GM12872 (cell line): Measurements from ENCODE around the gene ABR.

ENCODE experiments used
- TF ChIP-seq, protein P1 (sequence below): IDR thresholded peaks from 3 replicates; pipeline ENCODE4 v1.5.1; 2011; ENCODE audit warnings: low read depth, mild to moderate bottlenecking, low read length, moderate library complexity; ENCODE audit not compliant: insufficient read depth

Gene ABR

DNA sequence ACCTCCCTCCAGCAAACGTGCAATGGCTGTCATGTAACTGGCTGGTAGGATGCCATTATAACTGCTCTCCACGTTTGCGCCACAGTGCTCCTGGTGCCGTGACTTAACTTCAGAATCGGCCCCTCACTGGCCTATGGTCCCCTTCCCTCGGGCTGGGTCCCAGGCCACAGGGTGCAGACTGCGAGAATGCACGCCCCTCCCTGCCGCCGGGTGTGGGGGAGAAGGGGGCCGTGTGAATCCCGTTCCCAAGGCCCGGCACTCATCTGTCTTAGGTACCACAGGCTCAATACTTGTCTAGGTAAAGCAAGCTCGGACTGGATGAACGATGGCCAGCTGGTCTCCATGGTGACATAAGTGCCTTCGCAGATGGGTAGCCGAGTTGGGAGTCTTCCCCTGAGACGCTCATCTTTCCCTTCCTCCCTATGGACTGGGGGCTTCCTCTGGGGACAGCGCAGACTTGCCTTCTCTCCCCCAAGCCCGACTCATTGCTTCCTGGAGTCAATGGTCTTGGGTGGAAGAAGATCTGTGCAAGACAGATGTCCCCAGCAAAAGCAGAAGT, 145.1 kb downstream of the ABR start:
- TF ChIP-seq, protein P1, sequence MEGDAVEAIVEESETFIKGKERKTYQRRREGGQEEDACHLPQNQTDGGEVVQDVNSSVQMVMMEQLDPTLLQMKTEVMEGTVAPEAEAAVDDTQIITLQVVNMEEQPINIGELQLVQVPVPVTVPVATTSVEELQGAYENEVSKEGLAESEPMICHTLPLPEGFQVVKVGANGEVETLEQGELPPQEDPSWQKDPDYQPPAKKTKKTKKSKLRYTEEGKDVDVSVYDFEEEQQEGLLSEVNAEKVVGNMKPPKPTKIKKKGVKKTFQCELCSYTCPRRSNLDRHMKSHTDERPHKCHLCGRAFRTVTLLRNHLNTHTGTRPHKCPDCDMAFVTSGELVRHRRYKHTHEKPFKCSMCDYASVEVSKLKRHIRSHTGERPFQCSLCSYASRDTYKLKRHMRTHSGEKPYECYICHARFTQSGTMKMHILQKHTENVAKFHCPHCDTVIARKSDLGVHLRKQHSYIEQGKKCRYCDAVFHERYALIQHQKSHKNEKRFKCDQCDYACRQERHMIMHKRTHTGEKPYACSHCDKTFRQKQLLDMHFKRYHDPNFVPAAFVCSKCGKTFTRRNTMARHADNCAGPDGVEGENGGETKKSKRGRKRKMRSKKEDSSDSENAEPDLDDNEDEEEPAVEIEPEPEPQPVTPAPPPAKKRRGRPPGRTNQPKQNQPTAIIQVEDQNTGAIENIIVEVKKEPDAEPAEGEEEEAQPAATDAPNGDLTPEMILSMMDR = no peak

DNA sequence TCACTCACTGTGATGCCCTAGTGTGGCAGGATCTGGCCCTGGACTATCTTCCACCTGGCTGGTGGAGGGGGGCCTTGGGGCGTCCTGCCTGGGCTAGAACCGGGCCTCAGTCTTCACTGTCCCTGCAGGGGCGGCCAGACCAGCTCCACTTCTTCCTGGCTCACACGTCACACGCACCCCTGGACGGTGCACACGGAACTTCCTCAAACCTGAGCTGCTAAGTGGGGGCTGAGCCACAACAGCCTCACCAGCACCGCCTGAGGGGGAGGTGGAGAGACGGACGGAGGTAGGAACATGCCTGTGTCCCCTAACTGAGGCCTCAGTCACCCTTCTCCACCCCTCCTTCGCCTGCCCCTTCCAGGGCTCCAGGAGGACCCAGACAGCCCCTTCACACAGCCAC, 146.3 kb downstream of the ABR start:
- TF ChIP-seq, protein P1 = no peak

DNA sequence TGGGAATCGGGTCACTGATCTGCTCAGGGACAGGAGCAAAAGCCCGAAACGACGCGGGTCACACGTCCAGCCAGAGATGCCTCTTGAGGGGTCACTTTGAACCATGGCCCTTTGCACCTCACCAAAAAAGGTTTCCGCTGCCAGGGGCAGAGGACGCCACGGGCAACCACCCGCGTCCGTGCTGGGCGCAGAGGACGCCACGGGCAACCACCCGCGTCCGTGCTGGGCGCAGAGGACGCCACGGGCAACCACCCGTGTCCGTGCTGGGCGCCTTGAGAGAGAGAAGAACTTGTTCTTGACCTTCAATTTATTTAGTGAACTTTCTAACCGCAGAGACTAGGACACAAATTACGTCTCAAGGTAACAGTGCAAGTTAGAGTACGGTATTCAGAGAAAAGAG, 147.4 kb downstream of the ABR start:
- TF ChIP-seq, protein P1 = no peak

DNA sequence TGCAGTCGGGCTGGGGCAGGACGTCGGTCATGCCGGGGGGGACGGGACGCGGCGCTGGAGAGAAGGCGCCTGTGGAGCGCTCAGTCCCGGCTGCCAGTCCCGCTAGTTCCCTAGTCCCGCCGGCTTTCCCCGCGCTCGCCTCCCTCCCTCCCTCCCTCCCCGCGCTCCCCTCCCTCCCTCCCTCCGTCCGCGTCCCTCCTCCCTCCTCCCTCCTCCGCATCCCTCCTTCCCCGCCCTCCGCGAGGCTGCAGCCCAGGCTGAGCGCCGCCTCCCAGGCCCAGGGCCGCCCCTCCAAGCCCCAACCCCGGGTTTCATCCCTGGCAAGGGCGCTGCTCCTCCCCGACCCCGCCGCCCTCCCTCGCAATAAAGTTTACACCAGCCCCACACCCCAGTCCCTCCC, 148.1 kb downstream of the ABR start:
- TF ChIP-seq, protein P1 = no peak

DNA sequence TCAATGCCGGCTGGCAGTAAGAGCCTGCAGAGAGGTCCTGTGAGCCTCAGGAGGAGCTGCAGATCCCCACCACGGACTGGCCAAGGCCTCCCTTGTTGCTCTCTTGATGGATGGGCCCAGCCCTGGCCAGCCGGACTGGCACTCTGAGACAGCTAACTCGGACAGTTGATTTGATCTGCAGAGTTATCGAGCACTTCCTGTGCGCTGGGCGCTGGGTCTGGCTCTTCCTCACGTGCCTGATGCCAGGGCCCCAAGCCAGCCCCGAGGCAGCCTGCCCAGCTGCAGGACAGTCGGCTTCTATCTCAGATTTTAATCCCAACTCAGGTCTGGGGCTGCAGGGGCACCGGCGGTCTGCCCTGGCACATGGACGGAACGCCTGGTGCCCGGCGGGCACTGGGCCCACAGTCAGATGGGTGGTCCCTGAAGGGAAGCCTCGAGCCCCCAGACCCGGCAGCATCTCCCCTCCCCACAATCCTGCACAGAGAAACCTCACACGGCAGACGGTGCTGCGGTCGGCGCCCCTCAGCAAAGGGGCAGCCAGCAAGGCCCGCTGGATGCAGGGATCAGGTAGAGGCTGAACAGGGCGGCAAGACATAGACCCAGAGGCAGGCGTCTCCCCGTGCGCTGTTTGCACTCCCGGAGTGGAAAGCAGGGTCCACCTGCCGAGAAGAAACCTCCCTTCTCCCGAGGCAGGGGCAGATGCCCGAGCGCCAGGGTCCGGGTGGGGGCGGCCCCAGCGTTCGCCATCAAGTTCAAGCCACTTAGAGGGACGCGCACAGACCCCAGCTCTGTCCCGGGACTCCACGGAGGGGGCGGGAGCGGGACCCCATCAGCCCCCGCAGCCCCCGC, 148.9 kb downstream of the ABR start:
- TF ChIP-seq, protein P1 = no peak

DNA sequence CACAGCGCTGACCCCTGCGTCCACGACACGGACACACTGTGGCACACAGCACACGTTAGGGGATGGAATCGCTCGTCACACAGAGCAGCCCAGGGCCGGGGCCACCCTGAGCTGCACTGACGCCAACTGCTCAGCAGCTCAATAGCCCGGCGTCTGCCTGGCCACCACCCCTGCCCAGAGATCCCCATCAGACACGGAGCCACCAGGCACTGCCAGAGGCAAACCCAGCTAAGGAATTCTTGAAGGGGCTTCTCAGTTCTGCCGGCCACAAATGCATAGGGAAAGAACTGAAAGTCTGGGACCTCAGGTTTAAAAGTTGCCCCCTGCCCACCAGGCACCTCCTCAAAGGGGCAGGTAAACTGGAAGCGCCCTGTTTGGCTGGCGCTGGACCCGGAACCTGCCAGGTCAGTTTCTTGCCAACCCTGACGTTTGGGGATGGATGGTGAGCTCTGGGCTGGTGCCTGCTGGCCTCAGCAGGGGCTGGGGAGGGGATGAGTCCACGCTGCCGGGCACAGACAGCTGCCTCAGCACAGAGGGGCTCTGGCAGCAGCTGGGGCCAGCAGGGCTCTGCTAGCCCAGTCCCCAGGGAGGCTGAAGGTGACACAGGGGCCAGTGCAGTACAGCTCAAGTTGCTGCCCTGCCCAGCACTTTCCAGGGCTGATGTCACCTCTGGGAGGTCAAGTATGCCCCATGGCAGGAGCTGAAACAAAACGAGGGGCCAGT, 149.7 kb downstream of the ABR start:
- TF ChIP-seq, protein P1 = no peak

DNA sequence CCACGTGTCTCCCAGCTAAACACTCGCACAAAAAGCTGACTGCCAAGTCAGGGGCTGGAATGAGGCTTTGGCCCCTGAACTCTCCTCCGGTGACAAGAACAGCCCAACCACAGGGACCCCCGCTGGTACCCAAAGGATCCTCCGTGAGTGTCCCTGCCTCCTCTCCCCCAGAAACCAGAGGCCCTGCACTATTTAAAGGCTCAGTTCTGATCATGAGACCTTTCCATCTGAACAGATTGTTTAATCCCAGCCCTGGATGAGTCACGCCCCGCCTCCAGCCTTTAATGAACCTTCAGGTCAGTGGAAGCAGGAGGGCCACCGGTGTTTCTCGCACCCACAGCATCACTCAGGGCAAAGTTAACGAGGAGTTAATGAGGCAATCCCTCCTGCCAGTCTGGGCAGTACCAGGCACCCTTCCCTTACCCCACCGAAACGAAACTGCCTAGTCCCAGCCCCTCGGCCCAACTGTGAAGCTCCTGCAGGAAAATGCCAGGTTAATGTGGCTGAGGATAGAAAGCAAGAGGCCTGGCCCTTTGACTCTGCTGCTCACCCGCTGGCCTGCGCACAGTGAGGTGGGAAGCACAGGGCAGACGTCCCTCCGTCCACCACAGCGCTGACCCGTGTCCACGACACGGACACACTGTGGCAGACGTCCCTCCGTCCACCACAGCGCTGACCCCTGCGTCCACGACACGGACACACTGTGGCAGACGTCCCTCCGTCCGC, 150.4 kb downstream of the ABR start:
- TF ChIP-seq, protein P1 = no peak
